Measurements from ENCODE around the gene CCDC89. TPM values are rescaled to one million over a fixed set of nuclear protein-coding genes. Genes with fewer than 3 reads are reported as not detected.

The CCDC89 gene
- total RNA-seq, 1 donor from 2014 or later, result 2.0 TPM

- TF ChIP-seq CTCF (IDR thresholded peaks at IDR 0.05; ENCODE audit: insufficient read depth, low read length, poor library complexity, severe bottlenecking), result no peak
- DNase-seq (ENCODE audit: low read depth), result no peak
- Histone ChIP-seq H3K4me3 (ENCODE audit: low read depth, low read length) (no peak overlapping the region), H3K27me3 (ENCODE audit: control insufficient read depth, insufficient read depth, low read length) (no peaks in the 10 kb centered on the region), H3K36me3 (ENCODE audit: control insufficient read depth, insufficient read depth, low read length) (no peaks in the 10 kb centered on the region)
These were observed 37.1 kb upstream of the CCDC89 start for GRCh38 chr11:85723088-85723487.

GRCh38 chr11:85721191-85721590 is 35.2 kb upstream of the CCDC89 start:
- no peaks in the 10 kb centered on the region for H3K27me3 ChIP-seq (ENCODE audit: control insufficient read depth, insufficient read depth, low read length)
- no peak for TF ChIP-seq CTCF (IDR thresholded peaks at IDR 0.05; ENCODE audit: insufficient read depth, low read length, poor library complexity, severe bottlenecking)
- H3K36me3 ChIP-seq (ENCODE audit: control insufficient read depth, insufficient read depth, low read length), result no peaks in the 10 kb centered on the region
- no peak overlapping the region for H3K4me3 ChIP-seq (ENCODE audit: low read depth, low read length)
- no peak for DNase-seq (ENCODE audit: low read depth)

- no peaks in the 10 kb centered on the region for H3K27me3 ChIP-seq (ENCODE audit: control insufficient read depth, insufficient read depth, low read length)
- H3K36me3 ChIP-seq (ENCODE audit: control insufficient read depth, insufficient read depth, low read length), result no peaks in the 10 kb centered on the region
- no peak for TF ChIP-seq CTCF (IDR thresholded peaks at IDR 0.05; ENCODE audit: insufficient read depth, low read length, poor library complexity, severe bottlenecking)
- H3K4me3 ChIP-seq (ENCODE audit: low read depth, low read length), result peak overlapping the region; percentile 28
- peak; percentile 100 for DNase-seq (ENCODE audit: low read depth)
These were observed 33.2 kb upstream of the CCDC89 start for GRCh38 chr11:85718991-85719807.

GRCh38 chr11:85718126-85718943 is 32.3 kb upstream of the CCDC89 start:
- peak overlapping the region; percentile 28 for H3K4me3 ChIP-seq (ENCODE audit: low read depth, low read length)
- no peaks in the 10 kb centered on the region for H3K36me3 ChIP-seq (ENCODE audit: control insufficient read depth, insufficient read depth, low read length)
- no peak for DNase-seq (ENCODE audit: low read depth)
- TF ChIP-seq CTCF (IDR thresholded peaks at IDR 0.05; ENCODE audit: insufficient read depth, low read length, poor library complexity, severe bottlenecking), result no peak
- H3K27me3 ChIP-seq (ENCODE audit: control insufficient read depth, insufficient read depth, low read length), result no peaks in the 10 kb centered on the region

- no peak for TF ChIP-seq CTCF (IDR thresholded peaks at IDR 0.05; ENCODE audit: insufficient read depth, low read length, poor library complexity, severe bottlenecking)
- DNase-seq (ENCODE audit: low read depth), result no peak
- Histone ChIP-seq H3K4me3 (ENCODE audit: low read depth, low read length) (peak overlapping the region; percentile 28), H3K27me3 (ENCODE audit: control insufficient read depth, insufficient read depth, low read length) (no peaks in the 10 kb centered on the region), H3K36me3 (ENCODE audit: control insufficient read depth, insufficient read depth, low read length) (no peaks in the 10 kb centered on the region)
These were observed 31.4 kb upstream of the CCDC89 start for GRCh38 chr11:85717429-85717828.
